ENCODE data around the gene GHR. TPM values are rescaled to one million over a fixed set of nuclear protein-coding genes. Genes with fewer than 3 reads are reported as not detected.

GHR gene
- total and polyA plus RNA-seq, 2 of the 8 experiments (the other 6 are each of a cell fraction or from before 2014, with no cell fraction given) = 0.15 to 0.19 TPM

DNA sequence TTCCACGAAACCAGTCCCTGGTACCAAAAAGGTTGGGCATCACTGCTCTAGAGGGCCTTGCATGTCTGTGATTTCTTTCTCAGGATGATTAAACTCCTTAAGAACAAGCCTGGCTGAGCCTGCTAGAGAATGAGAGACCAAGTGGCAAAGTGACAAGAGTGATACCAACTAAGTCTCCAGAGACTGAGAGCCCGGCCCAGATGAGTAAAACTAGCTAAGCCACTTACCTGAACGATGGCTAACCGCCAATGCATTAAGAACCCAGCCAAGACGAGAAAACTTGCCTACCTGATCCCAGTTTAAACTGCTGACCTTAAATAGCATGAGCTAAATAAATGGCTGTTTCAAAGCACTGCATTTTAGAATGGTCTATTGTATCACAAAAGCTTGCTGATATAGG lies 327.8 kb downstream of the GHR start:
- H3K18ac ChIP-seq (ENCODE audit: extremely low read depth, low read length) = no peak overlapping the region
- H3K4me2 ChIP-seq (ENCODE audit: insufficient read depth in 1 of 2, low read depth in 2 of 2, low read length in 2 of 2) = no peak overlapping the region
- H3K9ac ChIP-seq (replicated peaks in 1 of 4; ENCODE audit: extremely low read depth in 1 of 4, low read depth in 3 of 4, low read length in 3 of 4) = no peak overlapping the region
- no peaks in the 10 kb centered on the region for H3K79me1 ChIP-seq (ENCODE audit: low read depth, low read length)
- H2BK120ac ChIP-seq (replicated peaks; ENCODE audit: low read depth, low read length) = no peak overlapping the region
- ChIA-PET POLR2A (ENCODE audit: partially characterized antibody) (no interaction called here), CTCF (ENCODE audit: partially characterized antibody) (interaction anchor here (1.1 kb wide), 2 partner anchors 16 to 168 kb away, joined by 4 read pairs; no protein-coding TSS in a partner anchor)
- DNase-seq (ENCODE audit: low read depth in 1 of 2, low spot score in 2 of 2) = no peak
- no peak overlapping the region for H2BK20ac ChIP-seq (ENCODE audit: low read length)
- no peaks in the 10 kb centered on the region for H4K20me1 ChIP-seq (replicated peaks in 1 of 2; ENCODE audit: control insufficient read depth in 1 of 2, insufficient read depth in 2 of 2, low read length in 2 of 2)
- no peak for FAIRE-seq
- H3K27me3 ChIP-seq (replicated peaks in 1 of 4; ENCODE audit: control insufficient read depth in 3 of 4, extremely low read depth in 1 of 4, insufficient read depth in 3 of 4, low read length in 3 of 4) = no peaks in the 10 kb centered on the region
- no peak overlapping the region for H2AFZ ChIP-seq (ENCODE audit: low read length)
- H3K56ac ChIP-seq (replicated peaks; ENCODE audit: insufficient read length, low read depth, low read length) = no peak overlapping the region
- H3K4me3 ChIP-seq (ENCODE audit: extremely low read depth in 1 of 4, insufficient read depth in 2 of 4, low read depth in 3 of 4, low read length in 4 of 4) = no peak overlapping the region
- H3K9me3 ChIP-seq (ENCODE audit: insufficient read depth in 2 of 2, low read depth in 1 of 2, low read length in 1 of 2) = no peaks in the 10 kb centered on the region
- no peak overlapping the region for H3K23ac ChIP-seq (ENCODE audit: insufficient read length)
- WGBS, 2 experiments (ENCODE audit: extremely low coverage in 1 of 2, insufficient coverage in 1 of 2, insufficient read length in 1 of 2, insufficient replicate concordance in 2 of 2, low coverage in 1 of 2, low lambda C conversion rate in 2 of 2, missing lambda C conversion rate in 1 of 2) = 78% methylated on average over 5 of the region's 5 CpGs; no CpG with 5 or more reads in 1 of the 2 experiments
- no peak overlapping the region for H2AK5ac ChIP-seq (ENCODE audit: low read depth, low read length)
- H2BK15ac ChIP-seq (ENCODE audit: low read length) = no peak overlapping the region
- no peak overlapping the region for H2BK5ac ChIP-seq (ENCODE audit: low read depth, low read length)
- H3K27ac ChIP-seq (ENCODE audit: low read depth, low read length) = no peak overlapping the region
- H3K36me3 ChIP-seq (ENCODE audit: control insufficient read depth in 2 of 4, insufficient read depth in 4 of 4, low read length in 3 of 4) = no peaks in the 10 kb centered on the region
- no peak overlapping the region for H4K5ac ChIP-seq (ENCODE audit: insufficient read length, low read depth, low read length)
- H4K8ac ChIP-seq (ENCODE audit: extremely low read depth, insufficient read depth, low read length) = no peak overlapping the region
- no peaks in the 10 kb centered on the region for H3K79me2 ChIP-seq (ENCODE audit: control insufficient read depth in 1 of 2, insufficient read depth in 2 of 2, low read length in 2 of 2)
- H2BK12ac ChIP-seq (ENCODE audit: low read depth, low read length) = no peak overlapping the region
- no peak overlapping the region for H3K4ac ChIP-seq (replicated peaks; ENCODE audit: insufficient read length, low read depth, low read length)
- H4K91ac ChIP-seq (replicated peaks; ENCODE audit: insufficient read length, low read length) = no peak overlapping the region
- H3K4me1 ChIP-seq (replicated peaks in 1 of 4; ENCODE audit: control insufficient read depth in 3 of 4, insufficient read depth in 4 of 4, low read length in 3 of 4) = no peaks in the 10 kb centered on the region
- no peaks in the 10 kb centered on the region; the same call in 1 of the 2 replicates for H3K23me2 ChIP-seq (ENCODE audit: low read depth, low read length)
- no peak overlapping the region for H3K14ac ChIP-seq (ENCODE audit: insufficient read length)
- TF ChIP-seq FOSL1 (IDR thresholded peaks at IDR 0.05; ENCODE audit: insufficient read depth, low read depth, low read length) (no peak), RXRA (IDR thresholded peaks at IDR 0.05; ENCODE audit: insufficient read depth, low read depth, low read length) (no peak), SIN3A (conservative IDR thresholded peaks at IDR 0.05 in 1 of 2, IDR thresholded peaks at IDR 0.05 in 1 of 2; ENCODE audit: low read depth in 1 of 2, low read length in 2 of 2) (no peak), TCF12 (IDR thresholded peaks at IDR 0.05; ENCODE audit: low read depth, low read length) (no peak), POU5F1 (IDR thresholded peaks at IDR 0.05; ENCODE audit: low read depth, low read length) (no peak), CHD1 (IDR thresholded peaks at IDR 0.05; ENCODE audit: low read depth, low read length) (no peak), KDM4A (IDR thresholded peaks at IDR 0.05; ENCODE audit: low read depth, low read length, severe bottlenecking) (no peak), SAP30 (IDR thresholded peaks at IDR 0.05; ENCODE audit: insufficient read depth, insufficient replicate concordance, low read length) (no peak), RBBP5 (IDR thresholded peaks at IDR 0.05; ENCODE audit: borderline replicate concordance, low read depth, low read length) (no peak), KDM5A (IDR thresholded peaks at IDR 0.05; ENCODE audit: low read length) (no peak), ATF3 (IDR thresholded peaks at IDR 0.05; ENCODE audit: insufficient read depth, low read depth, low read length) (no peak)
- TF ChIP-seq, protein P1, sequence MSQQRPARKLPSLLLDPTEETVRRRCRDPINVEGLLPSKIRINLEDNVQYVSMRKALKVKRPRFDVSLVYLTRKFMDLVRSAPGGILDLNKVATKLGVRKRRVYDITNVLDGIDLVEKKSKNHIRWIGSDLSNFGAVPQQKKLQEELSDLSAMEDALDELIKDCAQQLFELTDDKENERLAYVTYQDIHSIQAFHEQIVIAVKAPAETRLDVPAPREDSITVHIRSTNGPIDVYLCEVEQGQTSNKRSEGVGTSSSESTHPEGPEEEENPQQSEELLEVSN (IDR thresholded peaks at IDR 0.05) = no peak
- TF ChIP-seq, protein P2, sequence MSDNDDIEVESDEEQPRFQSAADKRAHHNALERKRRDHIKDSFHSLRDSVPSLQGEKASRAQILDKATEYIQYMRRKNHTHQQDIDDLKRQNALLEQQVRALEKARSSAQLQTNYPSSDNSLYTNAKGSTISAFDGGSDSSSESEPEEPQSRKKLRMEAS (IDR thresholded peaks at IDR 0.05) = no peak

All from H1 (cell line).